ENCODE results near the gene NEK2.
"Not testable (repeated sequence)": the region's sequence is repeated elsewhere in the genome, so short reads cannot be mapped to it uniquely, and the experiment has no call there.

The NEK2 gene

DNA sequence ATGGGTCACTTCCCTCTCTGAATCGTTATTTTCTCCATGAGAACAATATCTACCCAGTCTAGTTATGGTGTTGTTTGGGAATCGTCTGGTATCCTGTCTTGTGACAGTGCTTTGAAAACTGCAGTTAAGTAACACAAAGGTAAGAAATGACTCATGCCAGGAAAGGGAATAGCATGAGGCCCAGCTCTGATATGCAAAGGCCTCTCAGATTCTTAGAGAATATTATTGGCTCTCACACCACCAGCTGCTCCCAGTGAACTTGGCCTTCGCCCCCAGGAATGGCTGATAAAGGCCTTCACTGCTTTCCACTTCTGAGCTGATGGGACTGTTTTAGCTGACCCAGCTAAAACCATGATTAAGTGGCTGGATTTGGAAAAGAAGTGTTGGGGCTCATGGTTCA, 27.1 kb downstream of the NEK2 start:
- Histone ChIP-seq H3K36me3 (ENCODE audit: control insufficient read depth, insufficient read depth, low read length) (no peaks in the 10 kb centered on the region), H3K27me3 (ENCODE audit: control insufficient read depth, insufficient read depth, low read length) (no peaks in the 10 kb centered on the region), H3K4me3 (ENCODE audit: low read depth, low read length) (no peak overlapping the region), H3K4me1 (ENCODE audit: control insufficient read depth, insufficient read depth, low read length) (peaks cover 6% of the 10 kb centered on the region; the same call in 1 of the 2 replicates), H3K9ac (ENCODE audit: low read length) (no peak overlapping the region), H3K9me3 (ENCODE audit: control insufficient read depth, insufficient read depth, low read depth, low read length) (no peaks in the 10 kb centered on the region), H3K27ac (ENCODE audit: low read depth, low read length) (no peak overlapping the region)

- Histone ChIP-seq H3K9me3 (ENCODE audit: control insufficient read depth, insufficient read depth, low read depth, low read length) (no peaks in the 10 kb centered on the region), H3K4me1 (ENCODE audit: control insufficient read depth, insufficient read depth, low read length) (peaks cover 9% of the 10 kb centered on the region; the same call in 1 of the 2 replicates), H3K36me3 (ENCODE audit: control insufficient read depth, insufficient read depth, low read length) (no peaks in the 10 kb centered on the region), H3K27me3 (ENCODE audit: control insufficient read depth, insufficient read depth, low read length) (no peaks in the 10 kb centered on the region), H3K4me3 (ENCODE audit: low read depth, low read length) (no peak overlapping the region), H3K27ac (ENCODE audit: low read depth, low read length) (no peak overlapping the region), H3K9ac (ENCODE audit: low read length) (no peak overlapping the region)
These were observed 27.7 kb downstream of the NEK2 start for GRCh38 chr1:211647711-211648121.

- H3K4me1 ChIP-seq (ENCODE audit: control insufficient read depth, insufficient read depth, low read length), result peaks cover 9% of the 10 kb centered on the region; the same call in 1 of the 2 replicates
These were observed 28.9 kb downstream of the NEK2 start for GRCh38 chr1:211646566-211646965.

DNA sequence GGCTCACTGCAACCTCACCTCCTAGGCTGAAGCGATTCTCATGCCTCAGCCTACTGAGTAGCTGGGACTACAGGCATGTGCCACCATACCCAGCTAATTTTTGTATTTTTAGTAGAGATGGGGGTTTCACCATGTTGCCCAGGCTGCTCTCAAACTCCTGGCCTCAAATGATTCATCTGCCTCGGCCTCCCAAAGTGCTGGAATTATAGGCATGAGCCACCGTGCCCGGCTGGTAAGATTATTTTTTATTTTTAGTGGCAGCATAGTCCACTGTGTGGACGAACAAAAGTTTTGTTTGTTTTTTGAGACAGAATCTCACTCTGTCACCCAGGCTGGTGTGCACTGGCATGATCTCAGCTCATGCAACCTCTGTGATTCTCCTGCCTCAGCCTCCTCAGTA, 29.8 kb downstream of the NEK2 start:
- not testable (repeated sequence) for H3K36me3 ChIP-seq (ENCODE audit: control insufficient read depth, insufficient read depth, low read length); H3K27me3 ChIP-seq (ENCODE audit: control insufficient read depth, insufficient read depth, low read length); H3K9me3 ChIP-seq (ENCODE audit: control insufficient read depth, insufficient read depth, low read depth, low read length); H3K4me1 ChIP-seq (ENCODE audit: control insufficient read depth, insufficient read depth, low read length); H3K9ac ChIP-seq (ENCODE audit: low read length); H3K27ac ChIP-seq (ENCODE audit: low read depth, low read length); H3K4me3 ChIP-seq (ENCODE audit: low read depth, low read length)

More at GRCh38 chr1:211646566-211646965, 28.9 kb downstream of the NEK2 start:
- Histone ChIP-seq H3K27ac (ENCODE audit: low read depth, low read length) (no peak overlapping the region), H3K4me3 (ENCODE audit: low read depth, low read length) (no peak overlapping the region), H3K9me3 (ENCODE audit: control insufficient read depth, insufficient read depth, low read depth, low read length) (no peaks in the 10 kb centered on the region), H3K27me3 (ENCODE audit: control insufficient read depth, insufficient read depth, low read length) (no peaks in the 10 kb centered on the region), H3K36me3 (ENCODE audit: control insufficient read depth, insufficient read depth, low read length) (no peaks in the 10 kb centered on the region), H3K9ac (ENCODE audit: low read length) (no peak overlapping the region)

GRCh38 chr1:211644653-211645052, 30.8 kb downstream of the NEK2 start:
- Histone ChIP-seq H3K4me1 (ENCODE audit: control insufficient read depth, insufficient read depth, low read length) (peaks cover 14% of the 10 kb centered on the region; the same call in 1 of the 2 replicates), H3K27me3 (ENCODE audit: control insufficient read depth, insufficient read depth, low read length) (no peaks in the 10 kb centered on the region), H3K27ac (ENCODE audit: low read depth, low read length) (no peak overlapping the region), H3K9me3 (ENCODE audit: control insufficient read depth, insufficient read depth, low read depth, low read length) (no peaks in the 10 kb centered on the region), H3K9ac (ENCODE audit: low read length) (no peak overlapping the region), H3K4me3 (ENCODE audit: low read depth, low read length) (no peak overlapping the region), H3K36me3 (ENCODE audit: control insufficient read depth, insufficient read depth, low read length) (no peaks in the 10 kb centered on the region)

DNA sequence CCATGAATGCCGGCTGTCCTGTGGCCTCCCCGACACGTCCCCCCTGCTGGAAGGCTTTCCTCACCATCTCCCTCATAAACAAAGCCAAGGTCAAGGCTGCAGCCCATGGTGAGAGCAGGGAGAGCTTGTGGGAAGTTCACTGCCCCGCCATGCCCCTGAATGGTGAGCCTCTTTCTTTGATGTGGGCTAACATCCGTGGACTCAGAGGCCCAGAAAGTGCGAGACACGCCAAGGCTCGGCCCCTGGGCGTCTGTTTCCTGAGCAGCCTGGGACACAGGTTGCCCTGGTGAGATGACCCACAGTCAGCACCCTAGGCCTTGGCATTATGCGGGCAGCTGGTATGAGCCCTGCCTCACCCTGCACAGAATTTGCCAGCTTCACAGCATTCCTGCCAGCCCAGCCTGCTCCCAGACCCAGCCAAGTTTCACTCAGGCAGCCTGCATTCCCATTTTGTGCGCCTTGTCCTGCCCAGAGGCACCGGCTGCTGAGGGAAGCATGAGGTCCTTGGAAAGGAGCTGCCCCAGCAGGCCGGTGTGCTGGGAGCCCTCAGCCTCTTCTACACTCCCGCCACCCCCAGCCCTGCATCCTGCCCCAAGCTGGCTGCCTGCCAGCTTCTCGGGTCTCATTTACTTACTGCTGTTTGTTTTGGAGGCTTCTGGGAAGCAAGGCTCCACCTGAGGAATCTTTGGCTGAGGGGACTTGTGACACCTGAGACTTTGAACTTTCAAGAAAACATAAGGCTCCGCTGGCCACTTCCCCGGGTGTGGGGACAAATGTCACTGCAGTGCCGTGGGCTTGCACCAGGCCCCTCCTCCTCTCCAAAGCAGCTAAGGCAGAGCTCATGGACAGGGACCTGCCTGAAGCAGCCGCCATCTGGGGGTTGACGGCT, 31.9 kb downstream of the NEK2 start:
- Histone ChIP-seq H3K9ac (ENCODE audit: low read length) (no peak overlapping the region), H3K36me3 (ENCODE audit: control insufficient read depth, insufficient read depth, low read length) (no peaks in the 10 kb centered on the region), H3K27ac (ENCODE audit: low read depth, low read length) (no peak overlapping the region), H3K27me3 (ENCODE audit: control insufficient read depth, insufficient read depth, low read length) (no peaks in the 10 kb centered on the region), H3K9me3 (ENCODE audit: control insufficient read depth, insufficient read depth, low read depth, low read length) (no peaks in the 10 kb centered on the region), H3K4me3 (ENCODE audit: low read depth, low read length) (no peak overlapping the region), H3K4me1 (ENCODE audit: control insufficient read depth, insufficient read depth, low read length) (peaks cover 14% of the 10 kb centered on the region; the same call in 1 of the 2 replicates)

- H3K4me3 ChIP-seq (ENCODE audit: low read depth, low read length), result no peak overlapping the region
- H3K27ac ChIP-seq (ENCODE audit: low read depth, low read length), result no peak overlapping the region
- no peaks in the 10 kb centered on the region for H3K36me3 ChIP-seq (ENCODE audit: control insufficient read depth, insufficient read depth, low read length)
- no peak overlapping the region for H3K9ac ChIP-seq (ENCODE audit: low read length)
- no peaks in the 10 kb centered on the region for H3K9me3 ChIP-seq (ENCODE audit: control insufficient read depth, insufficient read depth, low read depth, low read length)
- peaks cover 14% of the 10 kb centered on the region; the same call in 1 of the 2 replicates for H3K4me1 ChIP-seq (ENCODE audit: control insufficient read depth, insufficient read depth, low read length)
- no peaks in the 10 kb centered on the region for H3K27me3 ChIP-seq (ENCODE audit: control insufficient read depth, insufficient read depth, low read length)
These were observed 32.6 kb downstream of the NEK2 start for GRCh38 chr1:211642870-211643269.

GRCh38 chr1:211641942-211642341, 33.5 kb downstream of the NEK2 start:
- Histone ChIP-seq H3K9me3 (ENCODE audit: control insufficient read depth, insufficient read depth, low read depth, low read length) (no peaks in the 10 kb centered on the region), H3K4me1 (ENCODE audit: control insufficient read depth, insufficient read depth, low read length) (peaks cover 14% of the 10 kb centered on the region; the same call in 1 of the 2 replicates), H3K27ac (ENCODE audit: low read depth, low read length) (no peak overlapping the region), H3K27me3 (ENCODE audit: control insufficient read depth, insufficient read depth, low read length) (no peaks in the 10 kb centered on the region), H3K9ac (ENCODE audit: low read length) (no peak overlapping the region), H3K4me3 (ENCODE audit: low read depth, low read length) (no peak overlapping the region), H3K36me3 (ENCODE audit: control insufficient read depth, insufficient read depth, low read length) (no peaks in the 10 kb centered on the region)

GRCh38 chr1:211641044-211641800, 34.2 kb downstream of the NEK2 start:
- H3K27ac ChIP-seq (ENCODE audit: low read depth, low read length), result no peak overlapping the region
- no peaks in the 10 kb centered on the region for H3K9me3 ChIP-seq (ENCODE audit: control insufficient read depth, insufficient read depth, low read depth, low read length)
- no peaks in the 10 kb centered on the region for H3K27me3 ChIP-seq (ENCODE audit: control insufficient read depth, insufficient read depth, low read length)
- peaks cover 14% of the 10 kb centered on the region; the same call in 1 of the 2 replicates for H3K4me1 ChIP-seq (ENCODE audit: control insufficient read depth, insufficient read depth, low read length)
- H3K4me3 ChIP-seq (ENCODE audit: low read depth, low read length), result no peak overlapping the region
- H3K9ac ChIP-seq (ENCODE audit: low read length), result no peak overlapping the region
- no peaks in the 10 kb centered on the region for H3K36me3 ChIP-seq (ENCODE audit: control insufficient read depth, insufficient read depth, low read length)

- Histone ChIP-seq H3K9me3 (ENCODE audit: control insufficient read depth, insufficient read depth, low read depth, low read length) (no peaks in the 10 kb centered on the region), H3K9ac (ENCODE audit: low read length) (no peak overlapping the region), H3K36me3 (ENCODE audit: control insufficient read depth, insufficient read depth, low read length) (no peaks in the 10 kb centered on the region), H3K27me3 (ENCODE audit: control insufficient read depth, insufficient read depth, low read length) (no peaks in the 10 kb centered on the region), H3K4me3 (ENCODE audit: low read depth, low read length) (no peak overlapping the region), H3K27ac (ENCODE audit: low read depth, low read length) (no peak overlapping the region), H3K4me1 (ENCODE audit: control insufficient read depth, insufficient read depth, low read length) (peaks cover 14% of the 10 kb centered on the region; the same call in 1 of the 2 replicates)
These were observed 35.2 kb downstream of the NEK2 start for GRCh38 chr1:211640301-211640630.

Data from HUES6 (cell line).